Bronchial epithelial cell (primary cell): Measurements from ENCODE around the gene KIF25. TPM values are rescaled to one million over a fixed set of nuclear protein-coding genes. Genes with fewer than 3 reads are reported as not detected.

ENCODE experiments used
- DNase-seq: peaks from one replicate; pipeline ENCODE4 v3.0.0-alpha.2; 2010; ENCODE audit warnings: low read depth
- FAIRE-seq: peaks from 2 replicates; lab custom pipeline; 2011; peaks lifted over from hg19 to GRCh38; lab: Jason Lieb, UNC
- H3K27me3 ChIP-seq: 2 replicates; pipeline ENCODE4 v1.5.1; 2011; ENCODE audit warnings: low read length; ENCODE audit not compliant: control insufficient read depth, insufficient read depth
- H3K36me3 ChIP-seq: 2 replicates; pipeline ENCODE4 v1.5.1; 2011; ENCODE audit warnings: low read length; ENCODE audit not compliant: control insufficient read depth, insufficient read depth
- H3K4me3 ChIP-seq: 2 replicates; pipeline ENCODE4 v1.5.1; 2011; ENCODE audit warnings: mild to moderate bottlenecking, low read depth, low read length, control low read depth
- CTCF ChIP-seq: IDR thresholded peaks from 2 replicates; pipeline ENCODE4 v1.5.1; 2011; ENCODE audit warnings: mild to moderate bottlenecking, moderate library complexity, low read length, control low read depth, inconsistent platforms; ENCODE audit not compliant: insufficient read depth, severe bottlenecking
- total RNA-seq: library from RNA; depleted of rRNA; stranded (reverse); fragments of >200 nt; gene quantifications from 2 replicates; pipeline ENCODE4 v1.2.1, GENCODE V29; 2014

The KIF25 gene
- total RNA-seq, 1 donor from 2014 or later, result not detected

GRCh38 chr6:168041928-168042327 is 44.5 kb downstream of the KIF25 start:
- Histone ChIP-seq H3K27me3 (no peaks in the 10 kb centered on the region), H3K4me3 (no peak overlapping the region), H3K36me3 (no peaks in the 10 kb centered on the region)
- TF ChIP-seq CTCF, result no peak
- DNase-seq (no peak), FAIRE-seq (no peak)

GRCh38 chr6:168042426-168043192 is 45.1 kb downstream of the KIF25 start:
- no peaks in the 10 kb centered on the region for H3K36me3 ChIP-seq
- FAIRE-seq, result no peak
- TF ChIP-seq CTCF, result no peak
- DNase-seq, result no peak
- H3K4me3 ChIP-seq, result no peak overlapping the region
- no peaks in the 10 kb centered on the region for H3K27me3 ChIP-seq

- Histone ChIP-seq H3K4me3 (no peak overlapping the region), H3K27me3 (no peaks in the 10 kb centered on the region), H3K36me3 (no peaks in the 10 kb centered on the region)
- no peak for TF ChIP-seq CTCF
- FAIRE-seq, result no peak
- DNase-seq, result no peak
Observed at GRCh38 chr6:168043193-168043847, 45.8 kb downstream of the KIF25 start.

- no peak for DNase-seq
- no peak for TF ChIP-seq CTCF
- Histone ChIP-seq H3K4me3 (no peak overlapping the region), H3K27me3 (no peaks in the 10 kb centered on the region), H3K36me3 (no peaks in the 10 kb centered on the region)
- FAIRE-seq, result no peak
Observed at GRCh38 chr6:168043848-168044415, 46.5 kb downstream of the KIF25 start.

DNA sequence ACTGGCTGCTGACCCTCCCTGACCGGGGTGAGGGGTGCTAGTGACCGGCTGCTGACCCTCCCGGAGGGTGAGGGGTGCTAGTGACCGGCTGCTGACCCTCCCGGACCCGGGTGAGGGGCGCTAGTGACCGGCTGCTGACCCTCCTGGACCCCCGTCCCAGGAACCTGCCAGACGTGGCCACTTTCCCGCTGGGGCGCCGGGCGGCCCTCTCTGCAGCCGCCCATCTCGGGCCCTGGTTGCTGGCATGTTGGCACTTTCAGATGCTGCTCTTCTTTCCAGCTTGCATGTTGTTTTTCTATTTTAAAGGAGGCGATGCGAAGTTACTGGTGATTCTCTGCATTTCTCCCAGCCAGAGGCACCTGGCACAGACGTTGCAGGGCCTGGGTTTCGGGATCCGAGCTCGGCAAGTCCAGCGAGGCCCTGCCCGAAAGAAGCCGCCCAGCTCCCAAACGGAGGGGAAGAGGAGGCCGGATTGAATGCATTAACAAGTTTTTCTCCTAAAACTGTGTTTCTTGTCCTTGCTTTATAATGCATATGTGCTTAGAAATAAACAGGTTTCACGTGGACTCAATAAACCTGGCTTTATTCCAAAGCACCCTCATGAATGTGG is 47.2 kb downstream of the KIF25 start:
- Histone ChIP-seq H3K36me3 (no peaks in the 10 kb centered on the region), H3K4me3 (no peak overlapping the region), H3K27me3 (no peaks in the 10 kb centered on the region)
- no peak for DNase-seq
- no peak for TF ChIP-seq CTCF
- no peak for FAIRE-seq
